GM12878 (cell line): ENCODE results near the gene KIAA0825. TPM values are rescaled to one million over a fixed set of nuclear protein-coding genes. Genes with fewer than 3 reads are reported as not detected.
A peak's percentile ranks its signal among the peaks of the same experiment; 100 is the strongest.

ENCODE experiments used
- ATAC-seq: fragments of 200-7000 bp; cut with Tn5 transposase; 3 replicates; pipeline ENCODE4 v1.9.1; 2020; ENCODE audit warnings: mild to moderate bottlenecking, moderate library complexity
- BruUV-seq: library from RNA; stranded (reverse); fragments of 400-500 nt; replicated peaks from 2 replicates; lab custom pipeline; 2021; lab: Mats Ljungman, UMichigan
- CTCF ChIA-PET: fragments of 300-600 bp; sonication (Branson Sonifier 250); formaldehyde crosslinking; extraction: SDS; loops from one replicate; lab custom pipeline; 2021; ENCODE audit warnings: inconsistent platforms; lab: Yijun Ruan, JAX
- POLR2A ChIA-PET: fragments of 350-600 bp; formaldehyde crosslinking; extraction: SDS; loops from one replicate; lab custom pipeline; 2021; ENCODE audit warnings: inconsistent platforms; lab: Charles Lee
- RAD21 ChIA-PET: fragments of 300-600 bp; sonication (Branson Sonifier 250); formaldehyde crosslinking; loops from one replicate; lab custom pipeline; 2023; ENCODE audit warnings: antibody characterized with exemption; ENCODE audit not compliant: unreplicated experiment; lab: Charles Lee
- SMC1A ChIA-PET: fragments of 300-600 bp; sonication (Branson Sonifier 250); formaldehyde crosslinking; loops from one replicate; lab custom pipeline; 2023; ENCODE audit not compliant: unreplicated experiment, uncharacterized antibody; lab: Charles Lee
- DNase-seq: peaks from one replicate; pipeline ENCODE4 v3.0.0-alpha.2; 2011; ENCODE audit warnings: low read depth, low spot score
- FAIRE-seq: peaks from 3 replicates; lab custom pipeline; 2011; peaks lifted over from hg19 to GRCh38; lab: Jason Lieb, UNC
- H2AFZ ChIP-seq: 2 replicates; pipeline ENCODE4 v1.6.0; 2011; ENCODE audit warnings: low read depth, low read length, control low read depth; ENCODE audit not compliant: control insufficient read depth
- H3K27ac ChIP-seq: 2 replicates; pipeline ENCODE4 v1.5.1; 2011; ENCODE audit warnings: control low read depth; ENCODE audit not compliant: control insufficient read depth, insufficient read depth
- H3K27me3 ChIP-seq, 2 experiments: replicated peaks in 1 of 2; 2 replicates each; pipeline versions ENCODE4 v1.6.0 to v1.6.1; 2011; ENCODE audit warnings: low read length in 1 of 2; ENCODE audit not compliant: control insufficient read depth in 2 of 2, insufficient read depth in 2 of 2
- H3K36me3 ChIP-seq, 2 experiments: 2 replicates each; pipeline ENCODE4 v1.5.1; 2011; ENCODE audit warnings: low read length in 1 of 2; ENCODE audit not compliant: control insufficient read depth in 2 of 2, insufficient read depth in 2 of 2
- H3K4me1 ChIP-seq: 2 replicates; pipeline ENCODE4 v1.6.1; 2011; ENCODE audit warnings: mild to moderate bottlenecking, low read length, moderate library complexity, mixed read lengths; ENCODE audit not compliant: control insufficient read depth, insufficient read depth
- H3K4me2 ChIP-seq: 2 replicates; pipeline ENCODE4 v1.6.0; 2011; ENCODE audit warnings: control low read depth; ENCODE audit not compliant: control insufficient read depth, insufficient read depth
- H3K4me3 ChIP-seq: fragments of 200-600 bp; sonication (generic); 2 replicates; pipeline ENCODE4 v1.5.1; 2016
- H3K79me2 ChIP-seq: 2 replicates; pipeline ENCODE4 v1.6.0; 2011; ENCODE audit warnings: low read length; ENCODE audit not compliant: control insufficient read depth, insufficient read depth
- H3K9ac ChIP-seq: 2 replicates; pipeline ENCODE4 v1.8.0; 2011; ENCODE audit warnings: low read length, control low read depth, mixed read lengths; ENCODE audit not compliant: control insufficient read depth, insufficient read depth
- H3K9me3 ChIP-seq: replicated peaks from 3 replicates; pipeline ENCODE4 v1.5.1; 2011; ENCODE audit warnings: mild to moderate bottlenecking, low read length; ENCODE audit not compliant: control insufficient read depth, insufficient read depth
- H4K20me1 ChIP-seq: 2 replicates; pipeline ENCODE4 v1.6.0; 2011; ENCODE audit not compliant: control insufficient read depth, insufficient read depth
- IKZF1 ChIP-seq: fragments of 450-650 bp; conservative IDR thresholded peaks from 2 replicates; pipeline ENCODE4 v1.6.1; 2017; ENCODE audit warnings: antibody characterized with exemption, mild to moderate bottlenecking
- RAD51 ChIP-seq: fragments of 450-650 bp; IDR thresholded peaks from 2 replicates; pipeline ENCODE4 v1.6.1; 2016; ENCODE audit warnings: moderate library complexity, mild to moderate bottlenecking, inconsistent platforms
- ZNF384 ChIP-seq: IDR thresholded peaks from 2 replicates; pipeline ENCODE4 v1.6.1; 2012; ENCODE audit warnings: low read depth, mild to moderate bottlenecking, low read length, improper control_type of control experiment, borderline replicate concordance
- ZZZ3 ChIP-seq: IDR thresholded peaks from 2 replicates; pipeline ENCODE4 v1.6.1; 2011; ENCODE audit warnings: low read depth; ENCODE audit not compliant: control insufficient read depth, insufficient read length
- WGBS: methylation state at CpG from one replicate; pipeline ENCODE4 v1.1.6; 2016; ENCODE audit warnings: low lambda C conversion rate; ENCODE audit not compliant: insufficient replicate concordance, insufficient coverage; ENCODE audit errors: missing lambda C conversion rate; 5-methylcytosine and 5-hydroxymethylcytosine counted together
- in situ Hi-C: fragments of 300-500 bp; cut with MboI; formaldehyde crosslinking; loops from 9 replicates; pipeline ENCODE4 v1.14.3; 2018; ENCODE audit warnings: mixed read lengths
- intact Hi-C: fragments of 100-400 bp; cut with micrococcal nuclease; formaldehyde crosslinking; loops from one replicate; pipeline ENCODE4 v1.14.2; 2022; ENCODE audit not compliant: unreplicated experiment
- polyA plus RNA-seq, 11 experiments: library from polyadenylated mRNA; depleted of rRNA in 4 of 11; unstranded in 6 of 11; stranded (reverse) in 5 of 11; fragments of >200 nt; fragmentation: Nextera tagmentation in 4 of 11; fragmentation: Illumina TruSeq in 1 of 11; extraction: Ambion mirVana in 4 of 11; extraction: Trizol in 1 of 11; gene quantifications; 1 replicate in 1 of 11; 2 replicates in 10 of 11; pipeline versions ENCODE4 v1.2.1 to v1.2.3, GENCODE V29; 2011 to 2016; ENCODE audit warnings: inconsistent platforms in 2 of 11, missing spikeins in 2 of 11, low read depth in 1 of 11
- total RNA-seq, 4 experiments: library from RNA; depleted of rRNA in 3 of 4; stranded (reverse); fragments of >200 nt in 3 of 4; fragmentation: Illumina TruSeq in 1 of 4; extraction: Trizol in 1 of 4; gene quantifications; 2 replicates each; pipeline versions ENCODE4 v1.2.1 to v1.2.3, GENCODE V29; 2013 to 2021
- TF ChIP-seq, protein P1 (sequence below): fragments of 450-650 bp; IDR thresholded peaks from 2 replicates; pipeline ENCODE4 v1.6.1; 2017; ENCODE audit warnings: mild to moderate bottlenecking, moderate library complexity

KIAA0825 gene
- total and polyA plus RNA-seq, 10 of the 15 experiments (the other 5 are each of a cell fraction or from before 2014, with no cell fraction given), result 0.55 to 1.9 (median 1.5) TPM

DNA sequence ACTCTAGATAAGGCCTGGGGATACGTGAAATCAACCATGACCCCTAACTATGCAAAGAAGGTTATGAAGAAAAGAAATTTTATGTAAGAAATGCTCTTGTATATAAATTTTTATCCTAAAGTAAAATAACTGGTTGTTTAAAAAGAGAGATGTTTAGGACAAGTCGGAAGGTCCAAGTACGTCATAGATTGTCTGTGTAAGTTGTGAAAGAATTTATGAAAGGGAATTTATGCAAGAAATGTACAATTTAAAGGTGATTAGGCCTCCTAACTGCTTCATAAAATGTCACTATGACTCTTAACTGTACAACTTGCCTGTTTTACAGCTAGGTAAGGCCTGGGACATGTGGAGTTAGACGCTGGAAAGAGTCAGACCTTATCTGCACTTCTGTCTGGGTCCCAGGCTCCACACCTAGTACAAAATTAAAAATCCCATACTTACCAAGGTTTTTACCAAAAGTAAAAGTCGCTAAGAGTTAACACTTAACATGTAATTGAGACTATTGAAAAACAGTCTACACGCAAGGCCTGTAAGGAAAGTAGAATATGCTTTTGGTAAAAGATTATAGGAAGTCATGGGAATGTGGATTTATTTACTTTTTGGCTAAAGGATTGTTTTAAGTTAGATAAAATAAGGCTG lies 77.4 kb downstream of the KIAA0825 start:
- no peak overlapping the region for H3K27ac ChIP-seq
- BruUV-seq, result no TSS peak
- CTCF ChIA-PET, result no interaction called here

More for the DNA sequence above, 77.4 kb downstream of the KIAA0825 start:
- no peaks in the 10 kb centered on the region for H3K27me3 ChIP-seq
- H3K4me1 ChIP-seq, result no peaks in the 10 kb centered on the region
- peaks cover 2% of the 10 kb centered on the region; the same call in 2 of the 3 replicates for H3K9me3 ChIP-seq
- H3K79me2 ChIP-seq, result no peaks in the 10 kb centered on the region
- in situ Hi-C loops (no loop called here), intact Hi-C loops (no loop called here)
- no peak overlapping the region for H3K9ac ChIP-seq
- 68% methylated on average over 6 of the region's 6 CpGs for WGBS
- H3K4me3 ChIP-seq, result no peak overlapping the region
- H4K20me1 ChIP-seq, result no peaks in the 10 kb centered on the region
- FAIRE-seq, result peak; percentile 38
- H2AFZ ChIP-seq, result no peak overlapping the region
- SMC1A ChIA-PET, result no interaction called here
- H3K36me3 ChIP-seq, result no peaks in the 10 kb centered on the region
- ATAC-seq, result no peak
- DNase-seq, result no peak
- H3K4me2 ChIP-seq, result no peak overlapping the region
- TF ChIP-seq ZZZ3 (no peak), ZNF384 (no peak), IKZF1 (no peak), RAD51 (no peak)
- TF ChIP-seq, protein P1, sequence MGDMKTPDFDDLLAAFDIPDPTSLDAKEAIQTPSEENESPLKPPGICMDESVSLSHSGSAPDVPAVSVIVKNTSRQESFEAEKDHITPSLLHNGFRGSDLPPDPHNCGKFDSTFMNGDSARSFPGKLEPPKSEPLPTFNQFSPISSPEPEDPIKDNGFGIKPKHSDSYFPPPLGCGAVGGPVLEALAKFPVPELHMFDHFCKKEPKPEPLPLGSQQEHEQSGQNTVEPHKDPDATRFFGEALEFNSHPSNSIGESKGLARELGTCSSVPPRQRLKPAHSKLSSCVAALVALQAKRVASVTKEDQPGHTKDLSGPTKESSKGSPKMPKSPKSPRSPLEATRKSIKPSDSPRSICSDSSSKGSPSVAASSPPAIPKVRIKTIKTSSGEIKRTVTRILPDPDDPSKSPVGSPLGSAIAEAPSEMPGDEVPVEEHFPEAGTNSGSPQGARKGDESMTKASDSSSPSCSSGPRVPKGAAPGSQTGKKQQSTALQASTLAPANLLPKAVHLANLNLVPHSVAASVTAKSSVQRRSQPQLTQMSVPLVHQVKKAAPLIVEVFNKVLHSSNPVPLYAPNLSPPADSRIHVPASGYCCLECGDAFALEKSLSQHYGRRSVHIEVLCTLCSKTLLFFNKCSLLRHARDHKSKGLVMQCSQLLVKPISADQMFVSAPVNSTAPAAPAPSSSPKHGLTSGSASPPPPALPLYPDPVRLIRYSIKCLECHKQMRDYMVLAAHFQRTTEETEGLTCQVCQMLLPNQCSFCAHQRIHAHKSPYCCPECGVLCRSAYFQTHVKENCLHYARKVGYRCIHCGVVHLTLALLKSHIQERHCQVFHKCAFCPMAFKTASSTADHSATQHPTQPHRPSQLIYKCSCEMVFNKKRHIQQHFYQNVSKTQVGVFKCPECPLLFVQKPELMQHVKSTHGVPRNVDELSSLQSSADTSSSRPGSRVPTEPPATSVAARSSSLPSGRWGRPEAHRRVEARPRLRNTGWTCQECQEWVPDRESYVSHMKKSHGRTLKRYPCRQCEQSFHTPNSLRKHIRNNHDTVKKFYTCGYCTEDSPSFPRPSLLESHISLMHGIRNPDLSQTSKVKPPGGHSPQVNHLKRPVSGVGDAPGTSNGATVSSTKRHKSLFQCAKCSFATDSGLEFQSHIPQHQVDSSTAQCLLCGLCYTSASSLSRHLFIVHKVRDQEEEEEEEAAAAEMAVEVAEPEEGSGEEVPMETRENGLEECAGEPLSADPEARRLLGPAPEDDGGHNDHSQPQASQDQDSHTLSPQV, result no peak
- TF ChIP-seq, all 136 proteins: peak for 0
- RAD21 ChIA-PET, result no interaction called here
- POLR2A ChIA-PET, result no interaction called here
